Measurements from ENCODE around the gene PRRG4. TPM values are rescaled to one million over a fixed set of nuclear protein-coding genes. Genes with fewer than 3 reads are reported as not detected.

Gene PRRG4
- total and polyA plus RNA-seq, 2 of the 13 experiments (the other 11 are each of a cell fraction or from before 2014, with no cell fraction given): 0.24 to 0.95 TPM

DNA sequence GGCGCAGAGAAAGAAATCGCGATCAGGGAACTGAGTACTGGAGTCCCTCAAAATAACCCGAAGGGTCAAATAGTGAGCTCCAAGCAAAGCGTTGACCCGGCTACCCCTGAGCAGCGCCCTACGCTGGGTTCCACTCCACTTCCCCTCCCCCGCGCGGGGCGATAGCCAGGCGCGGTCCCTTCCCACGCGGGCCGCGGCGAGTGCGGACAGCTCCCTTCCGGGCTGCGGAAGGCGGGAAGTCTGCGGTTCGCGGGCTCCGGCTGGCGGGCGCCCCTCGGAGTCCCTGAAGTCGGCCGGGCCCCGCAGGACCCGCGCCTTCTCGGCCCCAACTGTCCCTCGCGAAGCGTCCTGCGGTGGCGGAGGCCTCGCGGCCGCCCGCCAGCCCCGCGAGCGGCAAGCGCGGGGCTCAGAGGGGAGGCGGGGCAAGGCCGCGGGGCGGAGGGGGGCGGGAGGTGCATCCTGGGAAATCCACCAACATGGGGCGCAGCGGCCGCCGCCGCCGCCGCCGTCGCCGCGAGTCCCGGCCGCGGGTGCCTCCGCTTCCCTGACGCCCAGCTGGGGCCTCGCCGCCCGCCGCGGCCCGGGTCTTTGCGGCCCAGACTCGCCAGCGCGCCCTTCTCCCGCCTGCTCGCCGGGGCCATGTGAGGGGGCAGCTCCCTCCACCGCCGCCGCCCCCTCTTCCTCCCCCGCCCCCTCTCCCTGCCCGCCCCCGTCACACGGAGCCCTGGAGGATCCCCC, 62.8 kb downstream of the PRRG4 start, which contains the start of gene QSER1 (continued):
- peak; percentile 39; the same call in 1 of the 2 replicates for TF ChIP-seq ZFP91 (CRISPR knock-in tag; IDR thresholded peaks at IDR 0.05; ENCODE audit: borderline replicate concordance)
- no peak for TF ChIP-seq CBX2 (IDR thresholded peaks at IDR 0.05; ENCODE audit: low read depth, low read length)
- TF ChIP-seq CBX2 (CRISPR knock-in tag; IDR thresholded peaks at IDR 0.05; ENCODE audit: low read depth): no peak
- no peak for TF ChIP-seq HNF1B (CRISPR knock-in tag; IDR thresholded peaks at IDR 0.05)
- no peak for TF ChIP-seq ZBTB21 (CRISPR knock-in tag; IDR thresholded peaks at IDR 0.05)
- TF ChIP-seq ARID2 (CRISPR knock-in tag; IDR thresholded peaks at IDR 0.05; ENCODE audit: borderline replicate concordance): no peak
- TF ChIP-seq FOXC1 (CRISPR knock-in tag; IDR thresholded peaks at IDR 0.05; ENCODE audit: borderline replicate concordance): no peak; the same call in 1 of the 2 replicates
- TF ChIP-seq, protein P1, sequence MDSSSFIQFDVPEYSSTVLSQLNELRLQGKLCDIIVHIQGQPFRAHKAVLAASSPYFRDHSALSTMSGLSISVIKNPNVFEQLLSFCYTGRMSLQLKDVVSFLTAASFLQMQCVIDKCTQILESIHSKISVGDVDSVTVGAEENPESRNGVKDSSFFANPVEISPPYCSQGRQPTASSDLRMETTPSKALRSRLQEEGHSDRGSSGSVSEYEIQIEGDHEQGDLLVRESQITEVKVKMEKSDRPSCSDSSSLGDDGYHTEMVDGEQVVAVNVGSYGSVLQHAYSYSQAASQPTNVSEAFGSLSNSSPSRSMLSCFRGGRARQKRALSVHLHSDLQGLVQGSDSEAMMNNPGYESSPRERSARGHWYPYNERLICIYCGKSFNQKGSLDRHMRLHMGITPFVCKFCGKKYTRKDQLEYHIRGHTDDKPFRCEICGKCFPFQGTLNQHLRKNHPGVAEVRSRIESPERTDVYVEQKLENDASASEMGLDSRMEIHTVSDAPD (CRISPR knock-in tag; IDR thresholded peaks at IDR 0.05): no peak
- no peak for TF ChIP-seq RBM22 (optimal IDR thresholded peaks at IDR 0.05; ENCODE audit: low read length)
- no peak for TF ChIP-seq HNRNPK (IDR thresholded peaks at IDR 0.05; ENCODE audit: low read depth, low read length, poor library complexity, severe bottlenecking)
- TF ChIP-seq MZF1 (CRISPR knock-in tag; IDR thresholded peaks at IDR 0.05; ENCODE audit: borderline replicate concordance): no peak
- TF ChIP-seq ZBTB8A (CRISPR knock-in tag; IDR thresholded peaks at IDR 0.05; ENCODE audit: borderline replicate concordance, low read depth): no peak
- TF ChIP-seq MAFK (conservative IDR thresholded peaks at IDR 0.05 in 1 of 2, IDR thresholded peaks at IDR 0.05 in 1 of 2; ENCODE audit: low read length in 2 of 2): no peak
- no peak for TF ChIP-seq KDM6A (CRISPR knock-in tag; IDR thresholded peaks at IDR 0.05; ENCODE audit: low read depth)
- TF ChIP-seq, protein P2, sequence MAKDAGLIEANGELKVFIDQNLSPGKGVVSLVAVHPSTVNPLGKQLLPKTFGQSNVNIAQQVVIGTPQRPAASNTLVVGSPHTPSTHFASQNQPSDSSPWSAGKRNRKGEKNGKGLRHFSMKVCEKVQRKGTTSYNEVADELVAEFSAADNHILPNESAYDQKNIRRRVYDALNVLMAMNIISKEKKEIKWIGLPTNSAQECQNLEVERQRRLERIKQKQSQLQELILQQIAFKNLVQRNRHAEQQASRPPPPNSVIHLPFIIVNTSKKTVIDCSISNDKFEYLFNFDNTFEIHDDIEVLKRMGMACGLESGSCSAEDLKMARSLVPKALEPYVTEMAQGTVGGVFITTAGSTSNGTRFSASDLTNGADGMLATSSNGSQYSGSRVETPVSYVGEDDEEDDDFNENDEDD (CRISPR knock-in tag; IDR thresholded peaks at IDR 0.05; ENCODE audit: borderline replicate concordance): peak; percentile 79
- TF ChIP-seq ZNF556 (CRISPR knock-in tag; IDR thresholded peaks at IDR 0.05; ENCODE audit: borderline replicate concordance): peak; percentile 55; the same call in 1 of the 2 replicates
- TF ChIP-seq, protein P3, sequence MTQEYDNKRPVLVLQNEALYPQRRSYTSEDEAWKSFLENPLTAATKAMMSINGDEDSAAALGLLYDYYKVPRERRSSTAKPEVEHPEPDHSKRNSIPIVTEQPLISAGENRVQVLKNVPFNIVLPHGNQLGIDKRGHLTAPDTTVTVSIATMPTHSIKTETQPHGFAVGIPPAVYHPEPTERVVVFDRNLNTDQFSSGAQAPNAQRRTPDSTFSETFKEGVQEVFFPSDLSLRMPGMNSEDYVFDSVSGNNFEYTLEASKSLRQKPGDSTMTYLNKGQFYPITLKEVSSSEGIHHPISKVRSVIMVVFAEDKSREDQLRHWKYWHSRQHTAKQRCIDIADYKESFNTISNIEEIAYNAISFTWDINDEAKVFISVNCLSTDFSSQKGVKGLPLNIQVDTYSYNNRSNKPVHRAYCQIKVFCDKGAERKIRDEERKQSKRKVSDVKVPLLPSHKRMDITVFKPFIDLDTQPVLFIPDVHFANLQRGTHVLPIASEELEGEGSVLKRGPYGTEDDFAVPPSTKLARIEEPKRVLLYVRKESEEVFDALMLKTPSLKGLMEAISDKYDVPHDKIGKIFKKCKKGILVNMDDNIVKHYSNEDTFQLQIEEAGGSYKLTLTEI (CRISPR knock-in tag; conservative IDR thresholded peaks at IDR 0.05): no peak
- TF ChIP-seq ZNF331 (CRISPR knock-in tag; IDR thresholded peaks at IDR 0.05): no peak
- no peak for TF ChIP-seq NFE2L1 (CRISPR knock-in tag; IDR thresholded peaks at IDR 0.05; ENCODE audit: borderline replicate concordance)
- TF ChIP-seq ZNF792 (CRISPR knock-in tag; IDR thresholded peaks at IDR 0.05): no peak
